SK-N-MC (cell line): Measurements from ENCODE around the gene GNL2.

Experiments used
- EZH2 ChIP-seq: fragments of 200-600 bp; sonication (generic); IDR thresholded peaks from one replicate; pipeline ENCODE4 v1.6.1; 2017; ENCODE audit warnings: antibody characterized with exemption
- FOXP2 ChIP-seq: optimal IDR thresholded peaks from 2 replicates; pipeline ENCODE3; 2011; ENCODE audit warnings: mild to moderate bottlenecking, moderate library complexity; ENCODE audit not compliant: insufficient read depth; ENCODE audit errors: extremely low read length, control extremely low read depth
- POLR2AphosphoS5 ChIP-seq: IDR thresholded peaks from 2 replicates; pipeline ENCODE4 v1.6.1; 2012; ENCODE audit warnings: mild to moderate bottlenecking, low read depth, low read length, borderline replicate concordance

- TF ChIP-seq POLR2AphosphoS5 (no peak), EZH2 (no peak), FOXP2 (no peak)
Measured at GRCh38 chr1:37612186-37612585, 16.4 kb upstream of the GNL2 start.
